Subcutaneous abdominal adipose tissue (tissue), 5 donors: ENCODE results near the gene ABHD2.

Experiments
- H3K27ac ChIP-seq: one replicate; pipeline ENCODE4 v1.7.0; 2013; ENCODE audit warnings: low read depth, mild to moderate bottlenecking, inconsistent platforms, low read length, moderate library complexity
- H3K27me3 ChIP-seq, 5 donors: one replicate each; pipeline ENCODE4 v1.7.0; 2013; ENCODE audit warnings: low read length in 5 of 5, inconsistent platforms in 1 of 5; ENCODE audit not compliant: control insufficient read depth in 5 of 5, insufficient read depth in 4 of 5
- H3K36me3 ChIP-seq, 5 donors: one replicate each; pipeline ENCODE4 v1.7.0; 2013; ENCODE audit warnings: low read length in 5 of 5; ENCODE audit not compliant: control insufficient read depth in 5 of 5, insufficient read depth in 5 of 5
- H3K4me1 ChIP-seq, 5 donors: one replicate each; pipeline ENCODE4 v1.7.0; 2013; ENCODE audit warnings: low read length in 5 of 5, mild to moderate bottlenecking in 3 of 5, moderate library complexity in 1 of 5; ENCODE audit not compliant: control insufficient read depth in 5 of 5, insufficient read depth in 5 of 5
- H3K4me3 ChIP-seq, 5 donors: one replicate each; pipeline ENCODE4 v1.7.0; 2013; ENCODE audit warnings: low read length in 5 of 5, low read depth in 1 of 5
- H3K9ac ChIP-seq, 5 donors: one replicate each; pipeline ENCODE4 v1.7.0; 2013; ENCODE audit warnings: low read length in 5 of 5, mild to moderate bottlenecking in 4 of 5, moderate library complexity in 3 of 5
- H3K9me3 ChIP-seq, 5 donors: one replicate each; pipeline ENCODE4 v1.7.0; 2013; ENCODE audit warnings: low read length in 5 of 5; ENCODE audit not compliant: control insufficient read depth in 5 of 5
- donor health status: healthy.
- donor health status: healthy.
- donor health status: healthy.
- donor health status: healthy.
- donor health status: healthy.

ABHD2 gene

DNA sequence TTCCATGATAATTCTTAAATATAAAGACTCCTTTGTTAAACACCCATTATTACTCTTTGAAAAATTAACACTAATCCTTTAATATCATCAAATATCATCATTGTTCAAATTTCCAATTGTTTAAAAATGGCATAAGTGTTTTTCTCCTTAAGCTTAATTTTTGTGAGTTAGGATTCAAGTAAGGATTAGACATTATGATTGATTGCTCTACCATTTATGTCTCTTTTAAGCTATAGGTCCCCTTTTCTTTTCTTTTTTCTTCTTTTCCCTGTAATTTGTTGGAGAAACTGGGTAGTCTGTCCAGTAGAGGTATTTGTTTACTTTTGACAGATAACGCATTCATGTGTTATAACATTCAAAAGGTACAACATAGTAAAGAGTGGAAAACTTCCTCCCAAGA is 9.1 kb downstream of the ABHD2 start:
- Histone ChIP-seq H3K36me3 (no peaks in the 10 kb centered on the region), H3K9ac (no peak overlapping the region), H3K4me1 (peaks cover 0 to 48% (median 31%) of the 10 kb centered on the region in 5 donors), H3K9me3 (no peaks in the 10 kb centered on the region), H3K4me3 (no peak overlapping the region), H3K27ac (peak overlapping the region; percentile 2), H3K27me3 (no peaks in the 10 kb centered on the region)

DNA sequence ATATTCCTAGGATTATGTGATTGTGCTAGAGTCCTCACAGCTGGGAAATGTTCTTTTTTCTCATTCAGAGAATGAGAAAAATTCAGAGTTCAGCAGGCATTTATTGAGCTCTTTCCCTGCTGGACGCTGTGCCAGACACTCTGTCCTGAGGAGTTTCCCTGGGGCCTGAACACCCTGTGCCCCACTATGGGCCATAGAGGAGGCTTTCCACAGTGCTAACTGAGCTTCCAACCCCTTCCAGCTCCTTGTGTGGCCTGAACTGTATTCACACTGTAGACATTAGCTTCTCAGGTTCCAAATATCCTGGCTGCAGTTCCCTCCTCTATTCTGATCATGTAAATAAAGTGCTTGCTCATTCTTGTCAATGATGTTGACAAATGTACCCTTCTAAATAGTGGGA is 10.0 kb downstream of the ABHD2 start:
- Histone ChIP-seq H3K27me3 (no peaks in the 10 kb centered on the region), H3K27ac (peak overlapping the region; percentile 2), H3K36me3 (peaks cover 0 to under 1% (median 0%) of the 10 kb centered on the region in 5 donors), H3K4me3 (no peak overlapping the region), H3K4me1 (peaks cover 0 to 42% (median 26%) of the 10 kb centered on the region in 5 donors), H3K9me3 (no peaks in the 10 kb centered on the region), H3K9ac (peak overlapping the region in 1 of 5 donors; percentile 35)

DNA sequence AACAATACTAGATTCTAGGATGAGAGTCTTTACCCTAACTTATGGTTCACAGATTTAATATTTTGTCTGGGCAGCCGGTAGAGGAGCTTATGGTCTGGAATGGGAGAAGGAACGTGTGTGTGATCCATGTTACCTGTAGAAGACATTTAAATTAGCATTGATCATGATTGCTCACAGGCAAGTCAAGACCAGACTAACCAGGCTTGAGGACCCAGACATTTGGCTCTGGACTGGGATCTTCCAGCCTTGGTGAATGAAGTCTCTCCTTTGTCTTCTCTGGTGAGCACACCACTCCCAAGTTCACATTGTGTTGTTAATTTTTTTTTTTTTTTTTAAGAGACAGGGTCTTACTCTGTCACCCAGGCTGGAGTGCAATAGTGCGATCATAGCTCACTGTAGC is 11.7 kb downstream of the ABHD2 start:
- Histone ChIP-seq H3K4me3 (no peak overlapping the region), H3K9ac (no peak overlapping the region), H3K27ac (no peak overlapping the region), H3K36me3 (peaks cover 0 to 14% (median 0%) of the 10 kb centered on the region in 5 donors), H3K27me3 (no peaks in the 10 kb centered on the region), H3K4me1 (peaks cover 0 to 36% (median 26%) of the 10 kb centered on the region in 5 donors), H3K9me3 (no peaks in the 10 kb centered on the region)

DNA sequence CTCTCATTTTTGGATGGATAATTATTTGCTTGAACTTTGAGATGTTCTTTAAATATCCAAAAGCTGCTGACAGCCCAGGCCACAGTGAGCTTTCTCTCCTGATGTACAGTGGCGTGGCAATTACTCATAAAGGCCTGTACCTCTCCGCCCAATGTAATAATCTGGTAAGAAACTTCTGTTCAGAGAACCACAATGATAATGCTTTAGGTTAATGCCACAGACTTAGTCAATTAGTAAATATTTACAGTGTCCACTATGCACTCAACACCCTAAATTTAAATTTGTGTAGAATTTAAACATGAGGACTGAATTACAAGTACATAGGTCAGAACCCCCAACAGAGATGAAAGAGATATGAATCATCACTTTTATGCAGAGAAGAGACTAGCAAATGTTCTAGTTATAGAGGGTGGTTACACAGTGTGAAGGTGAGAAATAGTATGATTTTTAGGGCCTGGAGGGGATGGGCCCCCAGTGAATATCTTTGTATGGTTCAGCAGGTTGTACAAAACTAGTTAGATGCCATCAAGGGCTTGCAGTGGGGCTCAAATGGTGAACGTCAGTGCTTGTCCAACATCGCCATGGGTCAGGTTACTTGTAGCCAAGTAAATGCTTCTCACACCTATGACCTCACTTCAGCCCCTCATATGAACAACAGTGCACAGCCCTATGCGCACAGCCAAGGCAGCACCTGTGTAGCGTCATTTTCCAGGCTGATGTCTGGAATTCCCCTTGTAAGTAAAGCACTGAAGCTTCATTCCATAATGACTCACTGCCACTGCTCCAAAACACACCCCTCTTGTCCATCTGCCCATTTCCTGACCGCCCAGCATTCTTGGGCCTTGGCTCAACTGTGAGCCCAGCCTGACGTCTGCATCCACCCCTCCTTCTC is 13.3 kb downstream of the ABHD2 start:
- Histone ChIP-seq H3K4me1 (peaks cover 0 to 33% (median 24%) of the 10 kb centered on the region in 5 donors), H3K27ac (peak overlapping the region; percentile 25), H3K9me3 (no peaks in the 10 kb centered on the region), H3K9ac (peak overlapping the region in 1 of 5 donors; percentile 21), H3K4me3 (no peak overlapping the region), H3K36me3 (peaks cover 0 to 14% (median 0%) of the 10 kb centered on the region in 5 donors), H3K27me3 (no peaks in the 10 kb centered on the region)

DNA sequence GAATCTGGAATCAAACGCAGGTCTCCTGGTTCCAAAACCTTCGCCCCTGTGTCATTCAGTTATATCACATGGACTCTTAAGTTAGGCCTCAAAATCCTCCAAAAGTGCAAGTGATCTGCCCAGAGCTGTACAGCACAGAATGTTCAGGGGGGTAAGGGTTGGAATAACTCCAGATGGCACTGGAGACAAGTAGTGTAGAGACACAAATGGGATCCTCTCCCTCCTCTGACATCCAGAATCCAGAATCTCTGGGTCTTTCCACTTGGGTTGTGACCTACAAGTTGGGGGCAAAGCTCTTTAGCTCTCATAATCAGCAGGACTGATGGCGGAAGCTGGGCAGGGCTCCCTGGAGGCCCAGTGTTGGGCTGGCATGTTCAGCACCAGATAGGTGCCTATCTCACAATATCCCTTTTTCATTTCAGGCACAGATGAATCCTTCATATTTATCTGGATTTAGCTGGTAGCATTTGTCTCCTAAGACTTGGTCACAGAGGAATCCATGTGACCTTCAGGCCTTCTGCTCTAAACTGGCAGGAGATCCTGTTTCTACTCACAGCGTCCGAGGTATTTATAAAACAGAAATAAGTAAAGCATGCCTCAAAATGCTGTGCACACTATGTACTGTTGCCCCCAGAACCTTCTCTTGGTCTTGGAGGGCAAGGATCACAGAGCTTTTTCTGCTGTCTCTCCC is 15.4 kb downstream of the ABHD2 start:
- no peak overlapping the region for H3K4me3 ChIP-seq
- peaks cover 0 to 18% (median 11%) of the 10 kb centered on the region in 5 donors for H3K4me1 ChIP-seq
- H3K9ac ChIP-seq: no peak overlapping the region
- peaks cover 0 to 27% (median 4%) of the 10 kb centered on the region in 5 donors for H3K36me3 ChIP-seq
- no peaks in the 10 kb centered on the region for H3K27me3 ChIP-seq
- no peaks in the 10 kb centered on the region for H3K9me3 ChIP-seq
- no peak overlapping the region for H3K27ac ChIP-seq

DNA sequence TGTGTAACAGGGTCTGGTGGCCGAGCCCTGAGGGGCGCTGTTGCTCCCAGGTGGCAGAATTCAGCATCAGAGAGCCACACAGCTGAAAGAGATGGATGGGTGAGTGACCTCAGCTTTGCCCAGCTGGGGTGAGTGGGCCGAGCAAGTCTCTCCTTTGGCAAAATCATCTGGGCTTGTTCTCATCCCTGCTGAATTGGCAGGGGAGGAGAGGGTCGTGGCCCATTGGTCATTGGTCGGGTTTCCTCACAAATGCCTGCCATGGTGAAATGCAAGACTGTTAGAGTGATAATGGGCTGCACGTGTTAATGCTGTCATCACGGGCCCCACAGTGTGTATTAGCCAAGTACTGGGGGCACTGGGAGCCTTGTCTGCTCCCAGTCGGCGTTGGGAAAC is 15.9 kb downstream of the ABHD2 start:
- no peak overlapping the region for H3K9ac ChIP-seq
- peaks cover 0 to 27% (median 4%) of the 10 kb centered on the region in 5 donors for H3K36me3 ChIP-seq
- H3K4me1 ChIP-seq: peaks cover 0 to 13% (median 11%) of the 10 kb centered on the region in 5 donors
- H3K27ac ChIP-seq: no peak overlapping the region
- no peaks in the 10 kb centered on the region for H3K9me3 ChIP-seq
- no peak overlapping the region for H3K4me3 ChIP-seq
- H3K27me3 ChIP-seq: no peaks in the 10 kb centered on the region

DNA sequence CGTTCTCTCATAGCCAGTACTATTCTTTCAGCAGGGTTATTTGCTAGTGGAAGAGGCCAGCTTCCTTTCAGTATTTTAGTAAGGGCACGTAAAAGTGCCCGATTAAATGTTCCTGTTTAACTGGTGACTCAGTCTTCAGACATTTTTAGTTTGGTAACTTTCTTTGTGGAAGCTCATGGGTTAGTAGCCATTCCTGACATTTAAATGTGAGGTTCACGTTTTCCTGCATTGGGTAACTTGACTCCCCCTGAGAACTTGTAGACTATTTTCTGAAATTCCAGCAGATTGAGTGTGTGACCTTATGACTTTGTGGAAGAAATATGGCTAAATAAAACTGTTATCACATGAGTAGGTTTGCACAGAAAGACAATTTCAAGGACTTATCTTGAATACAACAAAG is 16.9 kb downstream of the ABHD2 start:
- Histone ChIP-seq H3K36me3 (peaks cover 0 to 27% (median 4%) of the 10 kb centered on the region in 5 donors), H3K4me3 (no peak overlapping the region), H3K27ac (no peak overlapping the region), H3K9me3 (no peaks in the 10 kb centered on the region), H3K27me3 (no peaks in the 10 kb centered on the region), H3K9ac (no peak overlapping the region), H3K4me1 (peaks cover 0 to 13% (median 9%) of the 10 kb centered on the region in 5 donors)

DNA sequence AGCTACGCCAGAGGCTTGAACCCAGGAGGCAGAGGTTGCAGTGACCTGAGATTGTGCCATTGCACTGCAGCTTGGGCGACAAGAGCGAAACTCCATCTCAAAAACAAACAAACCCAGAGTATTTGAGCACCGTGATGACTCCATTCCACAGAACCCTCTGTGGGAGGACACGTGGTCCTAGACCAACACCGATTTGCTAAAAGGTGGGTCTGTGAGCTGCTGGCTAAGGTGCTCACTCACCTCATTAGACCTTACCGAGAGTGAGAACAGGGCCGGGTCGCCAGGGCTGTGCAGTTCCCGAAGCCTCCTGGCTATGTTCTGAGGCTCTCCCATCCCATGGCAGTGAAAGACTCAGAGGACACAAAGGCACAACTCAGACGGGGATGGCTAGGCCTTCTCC is 17.9 kb downstream of the ABHD2 start:
- Histone ChIP-seq H3K9me3 (no peaks in the 10 kb centered on the region), H3K9ac (no peak overlapping the region), H3K4me1 (peaks cover 0 to 10% (median 6%) of the 10 kb centered on the region in 5 donors), H3K27ac (no peak overlapping the region), H3K27me3 (no peaks in the 10 kb centered on the region), H3K36me3 (peaks cover 0 to 27% (median 4%) of the 10 kb centered on the region in 5 donors), H3K4me3 (no peak overlapping the region)

DNA sequence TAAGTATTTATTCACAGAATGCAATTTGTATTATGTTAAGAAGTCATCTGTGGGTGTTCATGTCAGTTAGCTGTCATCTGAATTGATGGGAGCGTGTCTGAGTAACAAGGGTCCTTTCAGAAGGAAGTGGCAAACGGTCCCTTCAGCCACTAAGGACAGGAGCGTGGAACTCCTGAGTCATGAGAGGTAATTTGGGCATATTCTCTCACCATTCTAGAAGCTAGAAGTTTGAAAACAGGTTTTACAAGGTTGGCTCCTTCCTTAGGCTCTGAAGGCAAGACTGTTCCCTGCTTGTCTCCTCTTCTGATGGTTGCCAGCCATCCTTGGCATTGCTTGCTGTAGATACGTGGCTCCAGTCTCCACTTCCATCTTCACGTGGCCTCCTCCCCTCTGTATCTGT is 19.7 kb downstream of the ABHD2 start:
- no peaks in the 10 kb centered on the region for H3K27me3 ChIP-seq
- H3K4me1 ChIP-seq: peaks cover 0 to 13% (median 11%) of the 10 kb centered on the region in 5 donors
- H3K4me3 ChIP-seq: no peak overlapping the region
- H3K27ac ChIP-seq: no peak overlapping the region
- no peaks in the 10 kb centered on the region for H3K9me3 ChIP-seq
- H3K9ac ChIP-seq: no peak overlapping the region
- peaks cover 0 to 27% (median 4%) of the 10 kb centered on the region in 5 donors for H3K36me3 ChIP-seq

DNA sequence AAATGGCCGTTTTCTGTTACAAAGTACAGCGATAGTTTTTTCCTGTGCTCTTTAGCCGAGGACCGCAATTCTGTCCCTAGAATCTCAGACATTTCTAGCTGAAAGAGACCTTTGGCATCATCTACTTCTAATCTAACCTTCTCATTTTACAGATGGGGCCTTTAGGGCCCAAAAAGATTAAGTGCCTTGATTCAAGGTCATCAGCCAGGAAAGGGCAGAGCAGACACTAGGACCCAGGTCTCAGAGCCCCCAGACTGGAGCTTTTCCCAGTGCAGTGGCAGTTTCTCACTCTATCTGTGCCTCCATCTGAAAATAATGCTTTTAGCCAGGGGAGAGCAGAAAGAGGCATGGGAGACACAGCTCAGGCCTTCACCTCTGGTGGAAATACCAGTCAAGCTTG is 20.6 kb downstream of the ABHD2 start:
- peaks cover 0 to 21% (median 4%) of the 10 kb centered on the region in 5 donors for H3K36me3 ChIP-seq
- no peak overlapping the region for H3K27ac ChIP-seq
- H3K9me3 ChIP-seq: no peaks in the 10 kb centered on the region
- H3K9ac ChIP-seq: no peak overlapping the region
- H3K4me1 ChIP-seq: peaks cover 0 to 14% (median 13%) of the 10 kb centered on the region in 5 donors
- no peaks in the 10 kb centered on the region for H3K27me3 ChIP-seq
- H3K4me3 ChIP-seq: no peak overlapping the region
